Activated T-cell treated with anti-CD3 and anti-CD28 coated beads, Interleukin-2, amount 50 U/mL, for 72 hours (primary cell): Measurements from ENCODE around the gene SPRR5. TPM values are rescaled to one million over a fixed set of nuclear protein-coding genes. Genes with fewer than 3 reads are reported as not detected.

ENCODE experiments used
- ATAC-seq, 2 donors: fragments of 150-1000 bp; cut with Tn5 transposase; replicated peaks in 1 of 2; 2 replicates each; pipeline ENCODE4 v1.10.0; 2021; ENCODE audit warnings: moderate library complexity in 2 of 2, mild to moderate bottlenecking in 1 of 2
- DNase-seq, 2 donors: peaks; one replicate each; pipeline ENCODE4 v3.0.0; 2021 to 2022; ENCODE audit warnings: mixed read lengths in 1 of 2
- H3K27ac Mint-ChIP-seq: one replicate; pipeline ENCODE4 v1.8.0; 2022; ENCODE audit warnings: mild to moderate bottlenecking, moderate library complexity, mixed read lengths
- H3K27me3 Mint-ChIP-seq: one replicate; pipeline ENCODE4 v1.8.0; 2022; ENCODE audit warnings: low read depth, mixed read lengths
- H3K36me3 Mint-ChIP-seq, 2 donors: one replicate each; pipeline ENCODE4 v1.8.0; 2022; ENCODE audit warnings: mixed read lengths in 2 of 2, mild to moderate bottlenecking in 1 of 2; ENCODE audit not compliant: insufficient read depth in 2 of 2
- H3K4me1 Mint-ChIP-seq: one replicate; pipeline ENCODE4 v1.8.0; 2022; ENCODE audit warnings: low read depth, mixed read lengths
- H3K4me3 Mint-ChIP-seq, 2 donors: one replicate each; pipeline ENCODE4 v1.8.0; 2022; ENCODE audit warnings: mild to moderate bottlenecking in 2 of 2, mixed read lengths in 2 of 2, moderate library complexity in 2 of 2
- H3K9me3 Mint-ChIP-seq, 2 donors: one replicate each; pipeline ENCODE4 v1.8.0; 2022; ENCODE audit warnings: mixed read lengths in 2 of 2
- total RNA-seq, 2 donors: library from RNA; stranded (reverse); gene quantifications; one replicate each; pipeline ENCODE4 v1.2.3, GENCODE V29; 2022

The SPRR5 gene
- total RNA-seq, 2 donors from 2014 or later: not detected

DNA sequence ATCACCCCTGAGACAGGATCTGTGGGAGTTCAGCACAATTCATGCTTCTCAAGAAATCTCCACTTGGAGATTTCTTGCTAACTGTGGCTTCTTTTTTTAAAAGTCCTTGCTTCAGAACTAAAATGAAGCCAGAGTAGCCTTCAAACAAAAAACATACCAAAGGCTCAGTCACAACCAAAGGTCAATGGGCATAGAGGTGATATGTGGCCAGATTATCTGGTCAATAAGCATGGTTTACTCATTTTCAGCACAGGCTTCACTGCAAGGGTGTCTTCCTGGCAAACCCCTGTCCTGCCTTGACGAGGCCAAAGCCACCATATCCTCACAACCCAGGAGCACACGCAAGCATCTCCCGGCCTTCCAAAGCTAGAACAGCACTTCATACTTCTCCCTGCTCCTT lies 12.3 kb downstream of the SPRR5 start:
- Mint-ChIP-seq H3K36me3 (no peaks in the 10 kb centered on the region), H3K4me1 (no peaks in the 10 kb centered on the region), H3K4me3 (no peak overlapping the region), H3K27ac (no peak overlapping the region), H3K27me3 (no peaks in the 10 kb centered on the region), H3K9me3 (no peaks in the 10 kb centered on the region)
- ATAC-seq (no peak), DNase-seq (no peak)

DNA sequence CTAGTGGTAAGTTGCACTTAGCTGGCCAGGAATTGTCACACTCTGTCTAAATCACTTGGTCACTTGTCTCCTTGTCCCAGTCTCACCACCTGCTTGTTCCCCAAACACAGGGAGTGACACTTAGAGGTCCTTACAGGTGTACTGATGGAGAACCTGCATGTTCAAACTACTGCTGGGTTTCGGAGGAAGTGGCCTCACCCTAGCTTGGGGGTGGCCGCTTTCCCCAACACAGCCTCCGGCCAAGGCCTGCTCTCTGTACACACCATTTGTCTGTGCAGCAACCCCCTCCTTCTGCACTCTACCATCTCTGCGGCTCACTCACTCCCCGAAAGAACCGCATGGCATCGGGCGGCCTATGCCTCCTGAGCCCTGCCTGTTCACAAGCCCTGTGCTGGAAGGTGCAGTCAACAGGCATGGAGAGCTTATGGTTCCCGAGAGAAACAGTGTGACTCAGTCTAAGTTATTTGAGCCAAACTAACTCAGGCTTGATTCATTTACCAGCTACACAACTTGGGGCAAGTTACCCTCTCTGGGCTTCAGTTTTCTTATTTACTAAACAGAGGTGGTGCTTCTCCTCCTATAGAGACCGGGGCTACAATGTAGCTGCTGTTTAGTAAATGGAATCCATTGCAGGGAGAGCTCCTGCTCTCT lies 12.9 kb downstream of the SPRR5 start:
- Mint-ChIP-seq H3K27me3 (no peaks in the 10 kb centered on the region), H3K27ac (no peak overlapping the region), H3K4me3 (no peak overlapping the region), H3K36me3 (no peaks in the 10 kb centered on the region), H3K9me3 (no peaks in the 10 kb centered on the region), H3K4me1 (no peaks in the 10 kb centered on the region)
- DNase-seq (no peak), ATAC-seq (no peak)

DNA sequence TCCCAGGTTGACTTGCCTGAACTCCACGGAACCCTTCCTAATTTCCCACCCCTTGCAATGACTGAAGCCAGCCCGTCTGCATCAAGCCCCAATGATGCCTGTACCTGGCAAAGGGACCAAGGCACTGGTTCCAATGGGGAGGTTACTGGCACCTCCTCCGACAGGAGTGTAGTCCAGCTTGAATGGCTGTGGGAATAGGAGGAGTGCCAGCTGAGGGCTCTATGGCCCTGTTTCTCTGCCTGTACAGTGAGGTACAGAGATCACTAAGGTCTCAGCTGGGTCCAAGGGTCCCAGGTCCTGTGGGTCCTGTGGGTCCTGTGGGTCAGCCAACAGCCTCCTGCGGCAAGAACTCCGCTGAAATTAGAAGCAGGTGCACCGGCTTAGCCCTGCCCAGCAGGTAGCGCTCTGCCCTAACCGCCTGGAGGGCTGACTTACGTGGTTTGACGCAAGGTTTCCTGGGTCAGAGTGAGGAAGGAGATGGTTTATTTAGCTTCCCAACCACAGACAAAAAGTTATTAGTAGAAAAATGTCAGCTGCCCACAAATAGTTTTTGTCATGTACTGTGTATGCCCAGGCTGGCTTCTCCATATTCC lies 13.5 kb downstream of the SPRR5 start:
- H3K9me3 Mint-ChIP-seq: no peaks in the 10 kb centered on the region
- no peak overlapping the region for H3K27ac Mint-ChIP-seq
- DNase-seq (no peak), ATAC-seq (no peak)
- no peaks in the 10 kb centered on the region for H3K4me1 Mint-ChIP-seq
- no peaks in the 10 kb centered on the region for H3K27me3 Mint-ChIP-seq
- no peaks in the 10 kb centered on the region for H3K36me3 Mint-ChIP-seq
- H3K4me3 Mint-ChIP-seq: no peak overlapping the region

DNA sequence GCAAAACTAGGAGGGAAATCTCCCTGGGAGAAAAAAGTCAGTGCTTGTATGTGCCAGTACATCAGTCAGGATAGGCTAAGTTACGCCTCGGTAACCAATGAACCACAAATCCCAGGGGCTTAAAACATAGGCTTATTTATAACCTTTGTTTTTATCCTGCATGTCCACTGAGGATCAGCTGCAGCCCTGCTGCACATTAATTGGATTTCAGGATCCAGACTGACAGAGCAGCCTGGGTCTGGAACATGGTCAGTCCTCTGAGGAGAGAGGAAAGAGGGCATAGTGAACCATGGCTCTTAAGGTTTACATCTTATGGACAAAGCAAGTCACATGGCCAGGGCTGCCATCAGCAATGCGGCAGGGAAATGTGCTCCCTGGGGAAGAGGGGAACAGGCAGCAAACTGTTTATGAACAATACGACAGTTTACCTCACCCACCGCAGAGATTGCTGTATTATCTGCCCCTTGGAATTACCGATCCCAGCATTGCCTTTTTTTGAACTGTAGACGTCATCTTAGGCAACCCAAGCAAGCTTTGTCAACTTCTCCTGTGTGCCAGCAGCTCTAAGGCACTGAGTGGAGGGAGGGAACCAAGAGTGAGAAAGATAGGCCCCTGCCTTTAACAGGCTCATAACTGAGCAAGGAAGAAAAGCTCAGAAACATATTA lies 14.4 kb downstream of the SPRR5 start:
- Mint-ChIP-seq H3K27ac (no peak overlapping the region), H3K27me3 (no peaks in the 10 kb centered on the region), H3K36me3 (no peaks in the 10 kb centered on the region), H3K4me3 (no peak overlapping the region), H3K9me3 (no peaks in the 10 kb centered on the region), H3K4me1 (no peaks in the 10 kb centered on the region)
- DNase-seq: no peak
- ATAC-seq: no peak

DNA sequence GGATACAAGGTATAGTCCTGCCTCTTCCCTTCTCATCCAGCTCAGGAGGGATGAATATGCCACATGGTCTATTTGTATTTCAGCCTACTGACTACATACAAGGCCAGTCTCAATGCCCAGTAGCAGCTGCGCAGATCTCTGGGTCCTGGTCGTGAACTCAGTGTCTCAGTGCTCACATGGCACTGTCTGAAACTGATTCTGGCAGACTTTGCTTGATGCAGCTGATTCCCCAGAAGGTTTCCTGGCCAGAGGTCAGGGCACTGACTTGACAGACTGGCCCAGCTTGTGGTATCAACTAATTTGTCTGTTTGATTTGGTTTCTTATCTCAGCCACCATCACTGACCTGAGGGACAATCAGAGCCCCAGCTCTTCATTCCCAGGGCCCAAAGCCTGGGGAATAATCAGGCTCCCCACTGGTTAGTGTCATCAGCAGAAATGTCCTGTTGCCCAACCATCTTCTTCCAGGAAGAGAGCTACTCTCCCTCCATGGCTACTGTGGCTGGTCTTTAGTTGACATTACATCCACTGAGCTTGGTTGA lies 15.9 kb downstream of the SPRR5 start:
- H3K27me3 Mint-ChIP-seq: peaks cover 9% of the 10 kb centered on the region

DNA sequence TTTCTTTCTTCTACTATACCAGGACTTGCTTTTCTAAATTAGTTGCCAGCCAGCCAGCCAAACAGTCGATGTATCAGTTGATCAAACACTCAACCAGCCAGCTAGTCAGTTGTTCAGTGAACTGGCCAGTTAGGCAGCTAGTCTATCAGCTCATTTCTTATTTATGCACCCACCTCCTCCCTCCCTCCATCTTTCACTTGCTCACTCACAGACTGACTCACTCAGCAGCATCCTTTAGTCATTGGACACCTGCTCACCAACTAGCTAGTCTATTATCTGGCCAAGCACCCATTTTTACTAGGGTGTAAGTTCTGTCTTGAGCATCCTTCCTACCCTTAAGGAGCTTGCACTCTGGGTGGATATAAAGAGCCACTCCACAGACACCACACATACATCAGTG lies 17.5 kb downstream of the SPRR5 start:
- H3K4me1 Mint-ChIP-seq: no peaks in the 10 kb centered on the region
- ATAC-seq (peak in 1 of 2 donors; percentile 39), DNase-seq (no peak)
- H3K9me3 Mint-ChIP-seq: no peaks in the 10 kb centered on the region
- no peaks in the 10 kb centered on the region for H3K36me3 Mint-ChIP-seq
- no peak overlapping the region for H3K27ac Mint-ChIP-seq
- no peak overlapping the region for H3K4me3 Mint-ChIP-seq
- H3K27me3 Mint-ChIP-seq: peaks cover 9% of the 10 kb centered on the region

More for the DNA sequence above, 15.9 kb downstream of the SPRR5 start:
- no peaks in the 10 kb centered on the region for H3K4me1 Mint-ChIP-seq
- ATAC-seq (no peak), DNase-seq (no peak)
- H3K9me3 Mint-ChIP-seq: no peaks in the 10 kb centered on the region
- H3K4me3 Mint-ChIP-seq: no peak overlapping the region
- no peaks in the 10 kb centered on the region for H3K36me3 Mint-ChIP-seq
- H3K27ac Mint-ChIP-seq: no peak overlapping the region

DNA sequence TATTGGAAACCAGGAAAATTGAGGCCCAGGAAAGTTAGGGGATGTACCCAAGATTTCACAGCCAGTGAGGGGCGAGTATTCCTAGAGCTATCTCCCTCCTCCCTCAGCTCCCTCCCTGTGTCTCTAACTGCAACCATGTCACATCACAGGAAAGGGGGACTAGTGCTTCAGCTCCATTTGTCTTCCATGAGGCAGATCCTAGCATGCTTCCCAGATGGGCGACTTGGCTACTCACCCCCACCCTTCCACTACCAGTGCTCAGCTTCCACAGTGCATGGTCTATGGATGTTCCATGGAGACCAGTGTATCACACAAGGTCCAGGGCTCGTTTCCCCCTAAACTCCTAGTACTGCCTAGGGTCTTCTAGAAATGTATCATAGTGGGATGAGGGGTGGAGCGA lies 18.8 kb downstream of the SPRR5 start:
- no peaks in the 10 kb centered on the region for H3K36me3 Mint-ChIP-seq
- H3K9me3 Mint-ChIP-seq: no peaks in the 10 kb centered on the region
- H3K4me1 Mint-ChIP-seq: no peaks in the 10 kb centered on the region
- H3K27me3 Mint-ChIP-seq: peaks cover 9% of the 10 kb centered on the region
- ATAC-seq: no peak
- no peak for DNase-seq
- no peak overlapping the region for H3K27ac Mint-ChIP-seq
- no peak overlapping the region for H3K4me3 Mint-ChIP-seq

DNA sequence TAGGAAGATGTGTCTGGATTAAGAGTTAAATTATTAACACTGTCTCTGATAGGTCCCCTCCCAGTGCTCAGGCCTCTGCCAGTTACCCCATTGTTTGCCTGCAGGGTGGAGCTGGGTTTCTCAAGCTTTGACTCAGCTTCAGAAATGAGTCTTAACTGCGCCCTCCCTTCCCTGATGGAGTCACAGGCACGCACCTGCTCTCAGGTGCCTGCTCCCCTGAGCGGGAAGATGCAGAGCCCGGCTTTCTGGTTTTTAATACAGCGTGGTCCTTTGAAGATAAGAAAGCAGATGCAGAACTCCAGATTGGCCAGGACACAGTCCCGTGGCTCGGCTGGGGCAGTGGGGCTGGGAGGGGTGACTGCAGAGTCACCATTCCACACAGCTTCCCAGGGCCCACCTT lies 20.2 kb downstream of the SPRR5 start:
- peak in 1 of 2 donors; percentile 4 for DNase-seq
- no peak overlapping the region for H3K4me3 Mint-ChIP-seq
- peaks cover 14% of the 10 kb centered on the region for H3K27me3 Mint-ChIP-seq
- no peaks in the 10 kb centered on the region for H3K9me3 Mint-ChIP-seq
- no peaks in the 10 kb centered on the region for H3K36me3 Mint-ChIP-seq
- peak in 1 of 2 donors; percentile 69 for ATAC-seq
- H3K4me1 Mint-ChIP-seq: no peaks in the 10 kb centered on the region
- no peak overlapping the region for H3K27ac Mint-ChIP-seq

DNA sequence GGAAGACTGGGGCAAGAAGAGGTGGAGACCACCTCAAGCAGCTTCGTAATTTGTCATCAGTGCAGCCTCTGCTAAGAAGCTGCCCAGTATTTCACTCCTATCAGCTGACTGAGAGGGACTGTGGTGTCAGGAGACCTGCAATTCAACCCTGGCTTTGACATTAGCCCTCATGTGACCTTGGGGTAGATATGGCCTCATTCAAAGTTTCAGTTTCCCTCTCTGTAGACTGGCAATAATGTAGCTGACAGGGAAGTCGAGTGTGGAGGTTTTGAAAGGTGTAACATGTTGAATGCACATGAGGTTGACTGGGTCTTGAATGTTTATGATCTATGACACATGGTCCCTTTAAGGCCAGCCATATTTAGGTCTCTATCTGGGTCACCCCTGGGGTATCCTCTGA lies 21.2 kb downstream of the SPRR5 start:
- H3K36me3 Mint-ChIP-seq: no peaks in the 10 kb centered on the region
- no peak overlapping the region for H3K4me3 Mint-ChIP-seq
- ATAC-seq: peak in 1 of 2 donors; percentile 60
- no peak overlapping the region for H3K27ac Mint-ChIP-seq
- peaks cover 24% of the 10 kb centered on the region for H3K27me3 Mint-ChIP-seq
- DNase-seq: peak in 1 of 2 donors; percentile 5
- H3K9me3 Mint-ChIP-seq: no peaks in the 10 kb centered on the region
- no peaks in the 10 kb centered on the region for H3K4me1 Mint-ChIP-seq

DNA sequence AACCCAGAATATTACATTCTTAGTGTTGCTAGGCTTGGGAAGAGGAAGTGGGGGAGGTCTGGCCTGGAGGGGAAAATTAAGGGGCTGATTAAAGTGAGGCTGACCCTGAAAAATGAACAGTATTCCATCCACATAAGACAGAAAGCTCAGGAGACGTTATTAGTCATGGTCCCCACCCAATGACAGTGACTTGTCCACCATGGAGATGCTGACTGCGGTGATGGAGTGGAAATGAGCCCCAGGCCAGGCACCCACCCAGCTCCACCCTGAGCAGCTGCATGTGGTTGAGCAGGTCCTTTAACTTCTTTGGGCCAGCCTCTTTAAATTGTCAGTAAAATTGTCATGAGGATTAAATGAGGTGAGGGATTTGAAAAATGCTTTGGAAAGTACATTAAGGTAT lies 22.0 kb downstream of the SPRR5 start:
- Mint-ChIP-seq H3K27me3 (peaks cover 29% of the 10 kb centered on the region), H3K4me3 (no peak overlapping the region), H3K36me3 (no peaks in the 10 kb centered on the region), H3K9me3 (no peaks in the 10 kb centered on the region), H3K4me1 (no peaks in the 10 kb centered on the region), H3K27ac (no peak overlapping the region)
- DNase-seq (no peak), ATAC-seq (no peak)

DNA sequence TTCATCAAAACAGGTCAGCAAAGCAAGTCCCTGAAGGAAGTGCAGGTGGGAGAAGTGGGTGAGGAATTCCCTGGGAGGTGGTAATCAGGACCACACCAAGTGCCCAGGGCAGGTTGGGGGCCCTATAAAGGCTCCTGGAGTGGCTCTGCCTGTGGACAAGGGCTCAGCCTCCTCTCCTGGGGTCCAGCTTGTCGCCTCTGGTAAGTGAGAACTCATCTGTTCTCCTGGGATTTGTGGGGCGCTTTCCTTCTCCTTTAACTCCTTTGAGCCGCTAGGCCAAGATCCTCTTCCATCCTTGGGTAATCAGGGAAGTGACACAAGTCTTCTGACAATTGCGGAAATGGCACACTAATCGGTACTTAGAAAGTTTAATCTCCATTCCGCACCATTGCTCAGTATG lies 23.5 kb downstream of the SPRR5 start, which contains the start of gene SPRR4:
SPRR4 (plus strand) TSS at position 154 of the 400 bp plus-strand sequence. CDS start 1,243 bp downstream, outside the sequence.
- Mint-ChIP-seq H3K27me3 (peaks cover 36% of the 10 kb centered on the region), H3K4me3 (no peak within 1 kb of the TSS)

DNA sequence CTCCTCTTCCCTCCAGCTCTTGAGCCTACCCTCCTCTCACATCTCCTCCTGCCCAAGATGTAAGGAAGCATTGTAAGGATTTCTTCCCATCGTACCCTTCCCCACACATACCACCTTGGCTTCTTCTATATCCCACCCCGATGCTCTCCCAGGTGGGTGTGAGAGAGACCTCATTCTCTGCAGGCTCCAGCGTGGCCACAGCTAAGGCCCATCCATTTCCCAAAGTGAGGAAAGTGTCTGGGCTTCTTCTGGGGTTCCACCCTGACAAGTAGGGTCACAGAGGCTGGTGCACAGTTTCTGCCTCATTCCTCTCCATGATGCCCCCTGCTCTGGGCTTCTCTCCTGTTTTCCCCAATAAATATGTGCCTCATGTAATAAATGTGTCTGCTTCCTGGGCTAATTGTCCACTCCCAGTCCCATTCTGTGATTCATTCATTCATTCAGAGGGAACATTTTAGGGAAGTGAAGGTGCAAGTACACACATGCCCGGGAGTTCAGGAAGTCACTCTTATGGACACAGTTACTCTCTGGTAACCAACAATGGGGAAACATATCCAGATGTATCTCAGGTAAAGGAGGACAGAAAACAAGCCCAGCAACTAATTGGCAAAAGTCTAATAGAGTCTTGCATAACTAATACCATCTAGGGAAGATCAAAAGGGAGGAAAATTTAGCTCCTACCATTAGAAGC lies 25.3 kb downstream of the SPRR5 start:
- Mint-ChIP-seq H3K4me3 (no peak overlapping the region), H3K9me3 (no peaks in the 10 kb centered on the region), H3K27ac (no peak overlapping the region), H3K27me3 (peaks cover 33% of the 10 kb centered on the region), H3K4me1 (no peaks in the 10 kb centered on the region), H3K36me3 (no peaks in the 10 kb centered on the region)
- DNase-seq: no peak
- no peak for ATAC-seq

More for the DNA sequence above, 23.5 kb downstream of the SPRR5 start, which contains the start of gene SPRR4:
- ATAC-seq (no peak), DNase-seq (no peak)
- no peaks in the 10 kb centered on the region for H3K9me3 Mint-ChIP-seq
- H3K4me1 Mint-ChIP-seq: no peaks in the 10 kb centered on the region
- H3K36me3 Mint-ChIP-seq: no peaks in the 10 kb centered on the region
- no peak within 1 kb of the TSS for H3K27ac Mint-ChIP-seq

DNA sequence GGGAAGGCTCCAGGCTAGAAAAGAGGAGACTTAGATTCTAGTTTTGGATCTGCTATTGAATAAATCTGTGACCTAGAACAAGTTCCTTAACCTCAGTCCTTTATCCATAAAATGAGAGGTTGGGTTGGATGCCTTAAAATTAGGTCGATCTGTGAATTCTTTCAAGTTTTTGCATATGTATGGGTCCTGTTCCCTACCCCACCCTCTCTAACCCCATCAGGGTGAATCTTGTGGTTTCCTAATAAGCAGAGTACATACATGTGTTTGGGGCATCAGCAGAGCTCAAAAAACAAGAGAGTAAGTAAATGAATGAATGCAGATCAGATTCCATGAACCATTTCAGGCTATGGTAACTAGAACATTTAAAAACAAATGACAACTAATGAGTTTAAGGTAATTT lies 29.7 kb downstream of the SPRR5 start:
- H3K36me3 Mint-ChIP-seq: no peaks in the 10 kb centered on the region
- ATAC-seq (no peak), DNase-seq (no peak)
- H3K4me3 Mint-ChIP-seq: no peak overlapping the region
- no peaks in the 10 kb centered on the region for H3K4me1 Mint-ChIP-seq
- no peaks in the 10 kb centered on the region for H3K9me3 Mint-ChIP-seq
- H3K27ac Mint-ChIP-seq: no peak overlapping the region
- peaks cover 39% of the 10 kb centered on the region for H3K27me3 Mint-ChIP-seq
